Lower lobe of right lung (tissue), 2 donors: ENCODE results near the gene CLSTN2. TPM values are rescaled to one million over a fixed set of nuclear protein-coding genes. Genes with fewer than 3 reads are reported as not detected.

ENCODE experiments used
- ATAC-seq, 2 donors: fragments of 200-7000 bp; cut with Tn5 transposase; one replicate each; pipeline ENCODE4 v1.9.1; 2020 to 2022; ENCODE audit warnings: mild to moderate bottlenecking in 2 of 2, moderate library complexity in 2 of 2
- DNase-seq: peaks from one replicate; pipeline ENCODE4 v3.0.0-alpha.2; 2020
- H3K27ac ChIP-seq: fragments of 200-600 bp; one replicate; pipeline ENCODE4 v1.8.0; 2022
- H3K27me3 ChIP-seq: fragments of 200-600 bp; one replicate; pipeline ENCODE4 v1.8.0; 2022; ENCODE audit warnings: low read depth
- H3K36me3 ChIP-seq: fragments of 200-600 bp; one replicate; pipeline ENCODE4 v1.8.0; 2022; ENCODE audit warnings: mild to moderate bottlenecking
- H3K4me1 ChIP-seq: fragments of 200-600 bp; one replicate; pipeline ENCODE4 v1.8.0; 2022
- H3K4me3 ChIP-seq: fragments of 200-600 bp; one replicate; pipeline ENCODE4 v1.8.0; 2022; ENCODE audit warnings: mild to moderate bottlenecking
- H3K9me3 ChIP-seq: fragments of 200-600 bp; one replicate; pipeline ENCODE4 v1.8.0; 2022
- intact Hi-C: fragments of 100-400 bp; cut with DNase I; formaldehyde crosslinking; loops from one replicate; pipeline ENCODE4 v1.11.0; 2022
- total RNA-seq: library from RNA; stranded (reverse); fragmentation: NEBNext Ultra II Directional; extraction: Animal tissue kit (Norgen Biotek cat#: 25700); gene quantifications from one replicate; pipeline ENCODE4 v1.2.1, GENCODE V29; 2021
- TF ChIP-seq, protein P1 (sequence below): fragments of 200-600 bp; IDR thresholded peaks from one replicate; pipeline ENCODE4 v1.8.0; 2022; ENCODE audit warnings: antibody characterized with exemption, mild to moderate bottlenecking
- donor health status: DM: no; HTN: yes; CAD: no; lungs with severe emphysema.

CLSTN2 gene
- total RNA-seq, 1 donor from 2014 or later: 4.5 TPM

DNA sequence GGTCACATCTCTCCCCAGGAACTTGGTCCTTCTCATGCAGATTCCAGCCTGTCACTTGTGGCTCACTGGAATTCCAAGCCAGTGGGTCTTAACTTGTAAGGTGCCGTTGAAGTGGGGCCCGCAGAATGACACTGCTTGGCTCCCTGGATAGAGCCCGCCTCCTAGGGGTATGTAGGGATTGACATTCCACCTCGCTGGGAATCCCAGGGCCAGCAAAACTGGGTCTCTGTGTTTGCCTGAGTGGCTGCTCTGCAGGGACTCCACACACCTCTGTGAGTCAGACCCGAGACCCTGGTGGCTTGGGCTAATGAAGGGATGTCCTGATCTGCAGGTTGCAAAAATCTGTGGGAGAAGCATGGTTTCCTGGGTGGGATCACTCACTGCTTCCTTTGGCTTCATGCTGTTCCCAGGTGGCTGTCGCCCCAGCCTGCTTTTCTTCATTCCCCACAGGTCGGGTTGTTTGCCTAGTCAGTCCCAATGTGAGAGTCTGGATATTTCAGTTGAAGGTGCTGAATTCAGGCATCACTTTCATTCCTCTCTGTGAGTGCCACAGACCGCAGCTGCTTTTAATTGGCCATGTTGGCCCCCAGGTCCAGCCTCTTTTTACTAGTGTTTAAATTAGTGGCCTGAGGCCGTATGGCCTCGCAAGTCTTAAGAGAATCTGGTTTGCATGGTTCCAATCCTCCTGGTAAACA lies 586.9 kb downstream of the CLSTN2 start:
- DNase-seq (no peak), ATAC-seq (no peak)
- TF ChIP-seq, protein P1, sequence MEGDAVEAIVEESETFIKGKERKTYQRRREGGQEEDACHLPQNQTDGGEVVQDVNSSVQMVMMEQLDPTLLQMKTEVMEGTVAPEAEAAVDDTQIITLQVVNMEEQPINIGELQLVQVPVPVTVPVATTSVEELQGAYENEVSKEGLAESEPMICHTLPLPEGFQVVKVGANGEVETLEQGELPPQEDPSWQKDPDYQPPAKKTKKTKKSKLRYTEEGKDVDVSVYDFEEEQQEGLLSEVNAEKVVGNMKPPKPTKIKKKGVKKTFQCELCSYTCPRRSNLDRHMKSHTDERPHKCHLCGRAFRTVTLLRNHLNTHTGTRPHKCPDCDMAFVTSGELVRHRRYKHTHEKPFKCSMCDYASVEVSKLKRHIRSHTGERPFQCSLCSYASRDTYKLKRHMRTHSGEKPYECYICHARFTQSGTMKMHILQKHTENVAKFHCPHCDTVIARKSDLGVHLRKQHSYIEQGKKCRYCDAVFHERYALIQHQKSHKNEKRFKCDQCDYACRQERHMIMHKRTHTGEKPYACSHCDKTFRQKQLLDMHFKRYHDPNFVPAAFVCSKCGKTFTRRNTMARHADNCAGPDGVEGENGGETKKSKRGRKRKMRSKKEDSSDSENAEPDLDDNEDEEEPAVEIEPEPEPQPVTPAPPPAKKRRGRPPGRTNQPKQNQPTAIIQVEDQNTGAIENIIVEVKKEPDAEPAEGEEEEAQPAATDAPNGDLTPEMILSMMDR: no peak
- H3K27ac ChIP-seq: no peak overlapping the region
- intact Hi-C loops: no loop called here
- no peaks in the 10 kb centered on the region for H3K27me3 ChIP-seq
- peaks cover 2% of the 10 kb centered on the region for H3K9me3 ChIP-seq
- no peak overlapping the region for H3K4me3 ChIP-seq
- no peaks in the 10 kb centered on the region for H3K4me1 ChIP-seq
- no peaks in the 10 kb centered on the region for H3K36me3 ChIP-seq

DNA sequence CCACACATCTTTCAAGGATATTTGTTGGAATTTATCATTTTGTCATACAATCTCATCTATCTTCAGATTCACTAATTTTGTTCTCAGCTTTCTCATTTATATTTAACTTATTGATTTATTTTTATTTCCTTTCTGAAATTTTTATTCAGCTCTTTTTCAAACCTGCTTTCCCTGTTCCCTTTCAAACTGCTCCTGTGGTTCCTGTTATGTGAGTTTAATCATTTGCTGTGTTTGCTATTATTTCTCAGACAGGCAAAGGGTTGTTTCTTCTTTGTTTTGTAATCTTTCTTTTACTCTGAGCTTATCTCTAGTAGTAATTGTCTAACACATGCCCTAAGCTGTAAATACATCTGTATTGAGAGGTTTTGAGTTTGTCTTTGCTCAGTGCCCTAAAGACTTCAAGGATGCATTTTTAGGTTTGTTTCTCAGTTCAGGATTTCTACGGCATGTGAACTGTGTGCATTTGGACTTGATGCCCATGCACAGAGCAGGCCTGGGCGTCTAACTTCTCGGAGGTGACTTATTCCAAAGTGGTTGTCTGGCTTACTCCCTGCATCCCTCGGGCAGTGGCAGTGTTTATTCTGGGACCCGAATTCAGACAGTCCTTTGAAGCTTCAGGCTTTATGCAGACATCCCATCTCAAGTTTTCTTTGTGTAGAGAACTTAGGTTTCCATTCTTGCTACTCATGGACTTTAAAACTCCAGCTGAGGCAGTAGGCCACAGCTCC lies 587.8 kb downstream of the CLSTN2 start:
- Histone ChIP-seq H3K27me3 (no peaks in the 10 kb centered on the region), H3K4me1 (no peaks in the 10 kb centered on the region), H3K27ac (no peak overlapping the region), H3K36me3 (no peaks in the 10 kb centered on the region), H3K9me3 (peaks cover 2% of the 10 kb centered on the region), H3K4me3 (no peak overlapping the region)
- DNase-seq (no peak), ATAC-seq (no peak)
- TF ChIP-seq, protein P1: no peak
- intact Hi-C loops: no loop called here

DNA sequence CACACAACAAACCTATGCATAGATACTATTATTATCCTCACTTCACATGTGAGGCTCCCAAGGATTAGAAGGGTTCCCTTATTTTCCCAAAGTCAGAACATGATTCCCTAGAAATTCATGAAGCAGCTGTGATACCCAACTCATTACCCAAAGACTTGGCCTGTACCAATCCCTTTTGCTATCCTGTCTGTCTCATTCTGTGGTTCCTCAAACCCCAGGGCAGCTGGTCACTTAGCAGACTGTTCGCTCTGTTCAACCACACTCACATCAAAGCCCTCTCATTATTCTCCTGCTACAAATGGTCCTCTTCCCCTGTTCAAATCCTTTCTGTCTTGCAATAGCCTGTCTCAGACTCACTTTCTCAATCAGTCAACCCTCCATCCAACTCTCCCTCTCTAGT lies 588.6 kb downstream of the CLSTN2 start:
- no peak overlapping the region for H3K4me3 ChIP-seq
- DNase-seq (no peak), ATAC-seq (no peak)
- TF ChIP-seq, protein P1: no peak
- intact Hi-C loops: no loop called here
- no peaks in the 10 kb centered on the region for H3K36me3 ChIP-seq
- H3K27ac ChIP-seq: no peak overlapping the region
- H3K9me3 ChIP-seq: no peaks in the 10 kb centered on the region
- no peaks in the 10 kb centered on the region for H3K27me3 ChIP-seq
- H3K4me1 ChIP-seq: no peaks in the 10 kb centered on the region

DNA sequence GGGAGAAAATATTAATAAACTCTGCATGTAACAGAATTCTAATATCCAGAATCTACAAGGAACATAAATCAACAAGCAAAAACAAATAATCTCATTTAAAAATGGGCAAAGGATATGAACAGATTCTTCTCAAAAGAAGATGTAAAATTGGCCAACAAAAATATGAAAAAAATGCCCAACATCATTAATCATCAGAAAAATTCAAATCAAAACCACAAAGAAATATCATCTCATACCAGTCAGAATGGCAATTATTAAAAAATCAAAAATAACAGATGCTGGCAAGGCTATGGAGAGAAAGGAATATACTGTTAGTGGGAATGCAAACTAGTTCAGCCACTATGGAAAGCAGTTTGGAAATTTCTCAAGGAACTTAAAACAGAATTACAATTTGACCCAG lies 592.2 kb downstream of the CLSTN2 start:
- TF ChIP-seq, protein P1: no peak
- Histone ChIP-seq H3K36me3 (no peaks in the 10 kb centered on the region), H3K4me1 (no peaks in the 10 kb centered on the region), H3K27ac (no peak overlapping the region), H3K4me3 (no peak overlapping the region), H3K9me3 (no peaks in the 10 kb centered on the region), H3K27me3 (no peaks in the 10 kb centered on the region)
- DNase-seq (no peak), ATAC-seq (no peak)
- intact Hi-C loops: no loop called here

DNA sequence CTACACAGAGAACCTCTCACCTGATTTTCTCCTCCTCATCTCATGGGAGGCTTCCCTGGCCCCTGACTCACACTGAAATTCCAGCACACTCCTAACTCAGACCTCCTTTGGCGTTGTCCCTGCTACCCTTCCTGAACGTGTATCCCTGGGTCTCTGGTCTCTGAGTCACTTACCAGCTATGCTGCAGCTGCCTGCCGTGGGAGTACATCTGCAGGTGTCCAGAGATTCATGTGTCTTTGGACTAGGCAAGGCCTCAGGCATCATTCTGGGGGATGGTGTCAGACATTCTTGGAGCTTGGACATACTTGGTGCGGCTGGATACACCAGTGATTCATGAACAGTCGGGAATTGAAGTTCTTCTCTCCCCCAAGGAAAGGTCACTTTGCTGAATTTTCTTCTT lies 594.1 kb downstream of the CLSTN2 start:
- no peaks in the 10 kb centered on the region for H3K27me3 ChIP-seq
- intact Hi-C loops: no loop called here
- H3K4me3 ChIP-seq: no peak overlapping the region
- H3K9me3 ChIP-seq: no peaks in the 10 kb centered on the region
- no peak for ATAC-seq
- DNase-seq: no peak
- TF ChIP-seq, protein P1: no peak
- no peaks in the 10 kb centered on the region for H3K4me1 ChIP-seq
- H3K27ac ChIP-seq: no peak overlapping the region
- H3K36me3 ChIP-seq: no peaks in the 10 kb centered on the region
